T-helper 1 cell (primary cell): Measurements from ENCODE around the gene DCUN1D4.
A peak's percentile ranks its signal among the peaks of the same experiment; 100 is the strongest.

Source experiments
- DNase-seq, 5 donors: peaks; one replicate each; pipeline ENCODE4 v3.0.0-alpha.2; 2012 to 2020
- total RNA-seq, 4 donors: gene quantifications; one replicate each; lab custom pipeline; 2026; lab: John Stamatoyannopoulos, UW

The DCUN1D4 gene
- 26.0 to 38.0 (median 31.1) reads per million in 4 donors for total RNA-seq

GRCh38 chr4:51842554-51843308, at the start of gene DCUN1D4:
Gene DCUN1D4 (plus strand): TSS chr4:51843153. CDS start chr4:51843243, 90 bp downstream.
- DNase-seq, result peak; percentile 96 to 99 (median 96)

GRCh38 chr4:51820443-51821234, 22.3 kb upstream of the DCUN1D4 start:
- no peak for DNase-seq

- DNase-seq, result no peak
Observed at GRCh38 chr4:51825341-51825740, 17.6 kb upstream of the DCUN1D4 start.

- DNase-seq, result no peak
Observed at GRCh38 chr4:51830156-51830720, 12.7 kb upstream of the DCUN1D4 start.

- DNase-seq, result peak; percentile 17 to 54 (median 38)
Observed at GRCh38 chr4:51831133-51831532, 11.8 kb upstream of the DCUN1D4 start.

- no peak for DNase-seq
Observed at GRCh38 chr4:51833236-51833635, 9.7 kb upstream of the DCUN1D4 start.

GRCh38 chr4:51835079-51835478, 7.9 kb upstream of the DCUN1D4 start:
- DNase-seq, result no peak

- no peak for DNase-seq
Observed at GRCh38 chr4:51835855-51836254, 7.1 kb upstream of the DCUN1D4 start.

- no peak for DNase-seq
Observed at GRCh38 chr4:51836549-51836948, 6.4 kb upstream of the DCUN1D4 start.

- no peak for DNase-seq
Observed at GRCh38 chr4:51840781-51841180, 2.2 kb upstream of the DCUN1D4 start.

- DNase-seq, result no peak
Observed at GRCh38 chr4:51842167-51842553, 793 bp upstream of the DCUN1D4 start.

GRCh38 chr4:51843309-51844152, 578 bp downstream of the DCUN1D4 start:
- DNase-seq, result peak; percentile 43 to 61 (median 50)

- peak; percentile 58 to 86 (median 72) for DNase-seq
Observed at GRCh38 chr4:51844153-51845054, 1.5 kb downstream of the DCUN1D4 start.

GRCh38 chr4:51845055-51845426, 2.1 kb downstream of the DCUN1D4 start:
- no peak for DNase-seq

GRCh38 chr4:51845711-51846110, 2.8 kb downstream of the DCUN1D4 start:
- DNase-seq, result no peak

GRCh38 chr4:51849430-51849829, 6.5 kb downstream of the DCUN1D4 start:
- no peak for DNase-seq

GRCh38 chr4:51850294-51850693, 7.3 kb downstream of the DCUN1D4 start:
- no peak for DNase-seq

GRCh38 chr4:51851090-51851936, 8.4 kb downstream of the DCUN1D4 start:
- DNase-seq, result no peak

GRCh38 chr4:51851937-51852290, 9.0 kb downstream of the DCUN1D4 start:
- DNase-seq, result no peak

GRCh38 chr4:51853027-51853682, 10.2 kb downstream of the DCUN1D4 start:
- DNase-seq, result no peak
